ENCODE results near the gene SCAPER.
"Not testable (repeated sequence)": the region's sequence is repeated elsewhere in the genome, so short reads cannot be mapped to it uniquely, and the experiment has no call there.

SCAPER gene

DNA sequence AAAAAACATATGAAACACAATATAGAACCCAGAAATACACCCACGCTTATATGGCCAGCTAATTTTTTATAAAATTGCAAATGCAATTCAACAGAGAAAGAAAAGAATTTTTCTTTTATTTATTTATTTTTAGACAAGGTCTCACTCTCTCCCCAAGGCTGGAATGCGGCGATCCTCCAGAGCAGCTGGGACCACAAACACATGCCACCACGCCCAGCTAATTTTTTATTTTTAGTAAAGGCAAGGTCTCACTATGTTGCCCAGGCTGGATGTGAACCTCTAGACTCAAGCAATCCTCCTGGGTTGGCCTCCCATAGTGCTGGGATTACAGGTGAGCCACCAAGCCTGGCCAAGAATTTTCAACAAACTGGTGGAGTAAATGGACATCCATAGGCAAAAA, 117.9 kb downstream of the SCAPER start:
- no peak for DNase-seq (ENCODE audit: low read depth in 2 of 2)

DNA sequence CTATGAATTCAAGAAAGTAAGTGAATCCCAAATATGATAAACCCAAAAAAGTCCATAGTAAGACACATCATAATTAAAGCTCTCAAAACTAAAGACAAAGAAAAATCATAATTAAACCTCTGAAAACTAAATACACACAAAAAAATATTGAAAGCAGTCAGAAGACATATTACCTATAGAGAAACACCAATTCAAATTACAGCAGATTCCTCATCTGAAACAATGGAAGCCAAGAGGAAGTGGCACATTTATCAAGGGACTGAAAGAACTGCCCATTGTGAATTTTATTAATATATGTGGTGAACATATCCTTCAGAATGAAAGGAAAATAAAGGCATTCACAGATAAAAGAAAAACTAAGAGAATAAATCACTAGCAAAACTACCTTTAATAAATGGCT, 128.2 kb downstream of the SCAPER start:
- no peak for DNase-seq (ENCODE audit: low read depth in 2 of 2)

DNA sequence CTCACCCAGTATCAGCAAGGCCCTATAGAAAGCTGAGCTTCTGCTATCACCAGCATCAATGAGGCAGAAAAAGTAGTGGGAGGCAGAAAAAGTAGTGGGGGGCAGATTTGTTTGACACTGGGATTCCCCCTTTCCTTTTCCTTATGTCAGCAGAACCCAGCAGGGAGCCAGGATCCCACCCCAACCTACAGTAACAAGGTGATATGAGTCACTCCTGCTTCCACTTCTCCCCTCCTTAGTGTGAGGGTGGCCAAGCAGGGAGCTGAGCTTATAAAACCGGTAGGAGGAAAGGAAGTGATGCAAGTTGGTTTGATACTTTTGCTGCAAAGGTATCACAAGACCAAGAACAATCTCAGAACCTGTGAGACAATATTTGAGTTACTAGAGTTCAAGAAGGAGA, 128.7 kb downstream of the SCAPER start:
- DNase-seq (ENCODE audit: low read depth in 2 of 2) = no peak

DNA sequence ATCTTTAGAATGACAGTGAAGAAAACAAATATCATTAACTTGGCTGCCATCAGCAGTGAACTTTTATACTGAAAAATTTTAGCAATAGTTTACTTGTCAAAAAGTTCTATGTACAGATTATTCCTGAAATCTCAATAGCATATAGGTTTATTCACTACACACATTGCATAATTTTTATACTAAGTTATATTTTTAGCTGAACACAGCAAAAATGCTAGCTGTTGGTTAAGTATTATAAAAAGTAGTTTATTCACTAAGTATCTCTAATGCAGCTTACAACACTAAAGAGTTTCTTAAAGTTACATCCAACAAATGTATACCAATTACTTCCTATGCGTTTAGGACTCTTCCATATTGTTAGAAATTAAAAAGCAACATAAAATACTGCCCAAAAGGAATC, 131.9 kb downstream of the SCAPER start:
- no peak for DNase-seq (ENCODE audit: low read depth in 2 of 2)

DNA sequence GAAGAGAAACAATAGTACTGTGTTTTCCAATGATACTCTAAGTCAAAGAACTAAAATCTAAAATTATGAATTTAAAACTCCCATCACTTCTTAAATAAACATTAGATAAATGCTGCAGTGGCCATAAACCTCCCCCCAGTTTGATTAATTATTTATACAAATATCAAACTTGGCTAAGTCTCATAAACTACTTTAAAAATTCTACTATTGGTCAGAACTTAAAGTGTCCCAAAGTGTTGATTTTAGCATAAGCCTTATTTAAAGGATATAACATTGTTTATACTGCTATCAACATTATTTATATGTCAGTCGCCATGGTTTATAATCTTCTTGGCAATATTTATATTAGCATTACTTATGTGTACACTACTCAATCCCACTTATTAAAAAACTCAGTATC, 132.4 kb downstream of the SCAPER start:
- DNase-seq (ENCODE audit: low read depth in 2 of 2) = no peak

DNA sequence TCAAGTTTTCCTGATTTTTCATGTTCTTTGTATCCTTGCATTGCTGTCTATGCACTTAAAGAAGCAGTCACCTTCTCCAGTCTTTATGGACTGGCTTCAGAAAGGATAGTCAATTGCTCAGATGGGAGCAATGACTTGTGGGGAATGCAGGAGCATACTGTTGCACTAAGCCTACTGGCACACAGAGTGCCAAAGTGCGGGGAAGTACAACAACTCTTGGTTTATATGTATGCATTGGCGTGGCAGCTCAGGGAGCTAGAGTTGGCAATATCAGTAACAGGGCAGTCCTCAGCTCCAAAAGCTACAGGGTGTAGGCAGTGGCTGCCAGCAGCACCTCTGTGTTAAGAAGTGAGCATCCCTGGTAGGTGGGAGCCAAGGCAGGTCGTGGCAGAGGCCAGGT, 141.1 kb downstream of the SCAPER start:
- DNase-seq (ENCODE audit: low read depth in 2 of 2) = no peak

DNA sequence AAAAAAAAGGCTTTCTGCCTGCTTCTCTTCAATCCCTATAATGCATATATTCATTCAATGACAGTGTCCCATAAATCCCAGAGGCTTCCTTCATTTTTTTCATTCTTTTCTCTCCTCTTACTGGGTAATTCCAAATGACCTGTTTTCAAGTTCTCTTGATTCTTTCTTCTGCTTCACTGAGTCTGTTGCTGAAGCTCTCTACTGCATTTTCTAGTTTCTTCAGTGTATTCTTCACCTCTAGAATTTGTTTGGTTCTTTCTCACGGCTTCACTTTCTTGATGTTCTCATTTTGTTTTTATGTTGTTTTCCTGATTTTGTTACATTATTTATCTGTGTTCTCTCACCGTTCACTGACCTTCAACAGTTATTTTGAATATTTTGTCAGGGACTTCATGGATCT, 141.6 kb downstream of the SCAPER start:
- no peak for DNase-seq (ENCODE audit: low read depth in 2 of 2)

DNA sequence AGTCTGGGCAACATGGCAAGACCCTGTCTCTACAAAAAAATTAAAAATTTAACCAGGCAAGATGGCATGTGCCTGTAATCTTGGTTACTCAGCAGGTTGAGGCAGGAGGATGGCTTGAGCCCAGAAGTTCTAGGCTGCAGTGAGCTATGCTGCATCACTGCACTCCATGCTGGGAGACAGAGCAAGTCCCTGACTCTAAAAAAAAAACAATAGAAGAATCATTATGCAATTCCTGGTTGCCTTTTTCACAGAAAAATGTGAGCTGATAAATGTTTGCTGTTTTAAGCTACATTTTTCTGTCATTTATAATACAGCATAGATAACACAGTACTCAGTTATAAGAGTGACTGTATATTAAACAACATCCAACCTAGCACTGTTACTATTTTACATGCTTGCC, 148.8 kb downstream of the SCAPER start:
- no peak for DNase-seq (ENCODE audit: low read depth in 2 of 2)

DNA sequence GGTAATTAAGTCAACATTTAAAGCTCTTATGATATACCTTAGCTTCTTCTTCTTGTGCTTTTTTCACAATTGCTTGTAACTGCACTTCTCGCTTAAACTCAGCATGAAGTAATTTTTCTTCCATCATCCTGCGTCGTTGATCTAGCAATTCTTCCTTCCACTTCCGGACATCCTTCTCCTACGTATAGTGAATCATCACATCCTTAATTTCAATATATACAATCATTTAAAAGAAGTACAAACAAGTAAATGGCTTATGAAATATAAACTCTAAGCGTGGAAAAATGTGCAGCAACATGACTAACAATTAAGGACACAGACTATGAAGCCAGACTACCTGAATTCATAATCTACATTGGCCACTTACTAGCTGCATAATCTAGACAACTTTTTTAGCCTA, 151.4 kb downstream of the SCAPER start:
- DNase-seq (ENCODE audit: low read depth in 2 of 2) = no peak

DNA sequence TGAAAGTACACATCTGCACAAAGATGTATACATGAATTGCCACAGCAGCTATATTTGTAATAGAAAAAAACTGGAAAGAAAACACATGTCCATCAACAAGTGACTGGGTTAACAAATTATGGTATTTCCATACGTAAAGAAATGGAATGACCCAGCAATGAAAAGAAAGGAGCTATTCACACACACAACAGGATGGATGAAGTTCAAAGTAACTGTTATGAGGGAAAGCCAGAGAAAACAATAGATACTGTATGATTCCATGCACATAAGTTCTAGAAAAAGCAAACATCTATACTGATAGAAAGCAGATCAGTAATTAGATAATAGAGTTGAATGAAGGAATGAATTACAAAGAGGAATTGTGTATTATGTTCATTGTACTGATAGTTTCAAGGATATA, 152.0 kb downstream of the SCAPER start:
- DNase-seq (ENCODE audit: low read depth in 2 of 2) = no peak

DNA sequence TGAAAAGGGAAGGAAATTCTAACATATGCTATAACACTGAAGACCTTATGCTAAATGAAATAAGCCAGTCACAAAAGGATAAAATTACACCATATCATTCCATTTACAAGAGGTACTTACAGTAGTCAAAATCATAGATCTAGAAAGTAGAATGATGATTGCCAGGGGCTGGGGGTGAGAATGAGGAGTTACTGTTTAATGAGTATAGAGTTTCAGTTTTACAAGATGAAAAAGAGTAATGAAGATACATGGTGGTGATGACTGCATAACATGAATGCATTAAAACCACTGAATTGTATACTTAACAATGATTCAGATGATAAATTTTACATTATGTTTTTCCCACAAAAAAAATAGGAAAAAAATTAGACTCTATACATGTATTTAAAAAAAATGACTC, 152.6 kb downstream of the SCAPER start:
- no peak for DNase-seq (ENCODE audit: low read depth in 2 of 2)

DNA sequence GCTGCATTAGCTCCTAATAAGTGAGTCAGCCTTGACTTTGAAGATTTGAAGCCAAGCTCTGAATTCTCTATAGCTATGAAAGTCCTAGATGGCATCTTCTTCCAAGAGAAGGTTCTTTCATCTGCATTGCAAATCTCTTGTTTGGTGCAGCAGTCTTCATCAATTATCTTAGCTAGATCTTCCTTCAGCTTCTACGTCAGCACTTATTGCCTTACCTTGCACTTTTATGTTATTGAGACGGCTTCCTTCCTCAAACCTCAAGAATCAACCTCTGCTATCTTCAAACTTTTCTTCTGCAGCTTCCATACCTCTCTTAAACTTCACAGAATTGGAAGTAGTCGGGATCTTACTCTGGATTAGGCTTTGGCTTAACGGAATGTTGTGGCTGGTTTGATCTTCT, 167.6 kb downstream of the SCAPER start:
- DNase-seq (ENCODE audit: low read depth in 2 of 2) = no peak

DNA sequence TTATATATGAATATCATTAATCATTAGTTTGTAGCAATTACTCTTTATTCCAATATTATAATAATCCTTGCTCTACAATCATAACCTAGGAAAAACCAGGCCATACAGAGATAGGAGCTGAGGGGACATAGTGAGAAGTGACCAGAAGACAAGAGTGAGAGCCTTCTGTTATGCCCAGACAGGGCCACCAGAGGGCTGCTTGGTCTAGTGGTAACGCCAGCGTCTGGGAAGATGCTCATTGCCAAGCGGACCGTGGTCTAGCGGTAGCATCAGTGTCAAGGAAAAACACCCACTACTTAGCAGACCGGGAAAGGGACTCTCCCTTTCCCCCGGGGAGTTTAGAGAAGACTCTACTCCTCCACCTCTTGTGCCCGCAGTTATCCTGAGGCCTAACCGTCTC, 172.8 kb downstream of the SCAPER start:
- DNase-seq (ENCODE audit: low read depth in 2 of 2) = not testable (repeated sequence)

DNA sequence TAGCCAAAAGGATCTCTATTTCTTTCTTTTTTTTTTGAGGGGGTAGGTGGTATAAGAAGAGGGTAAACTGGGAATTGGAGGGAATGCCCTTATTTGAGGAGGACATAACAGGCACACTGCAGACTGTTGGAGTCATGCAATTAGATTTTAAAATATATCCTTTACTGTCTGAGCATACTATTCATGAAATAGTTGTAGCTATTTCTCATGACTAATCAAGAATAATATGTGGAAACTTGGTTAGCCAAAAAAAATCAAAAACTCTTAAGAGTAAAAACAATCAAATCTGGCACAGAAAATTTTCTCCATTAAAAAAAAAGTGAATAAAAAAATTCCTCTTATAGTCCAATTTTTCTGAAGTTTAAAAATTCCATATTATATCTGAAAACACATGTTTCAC, 174.9 kb downstream of the SCAPER start:
- no peak for DNase-seq (ENCODE audit: low read depth in 2 of 2)

DNA sequence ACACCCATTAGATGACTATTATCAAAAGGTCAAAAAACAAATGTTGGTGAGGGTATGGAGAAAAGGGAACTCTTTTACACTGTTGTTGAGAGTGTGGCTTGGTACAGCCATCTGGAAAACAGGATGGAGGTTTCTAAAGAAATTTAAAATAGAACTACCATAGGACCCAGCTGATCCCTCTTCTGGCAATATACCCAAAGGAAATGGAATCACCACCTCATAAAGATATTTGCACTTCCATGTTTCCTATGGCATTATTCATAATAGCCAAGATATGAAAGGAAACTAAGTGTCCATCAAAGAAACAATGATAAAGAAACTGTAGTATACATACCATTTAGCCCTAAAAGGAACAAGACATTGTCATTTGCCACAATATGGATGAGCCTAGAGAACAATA, 186.3 kb downstream of the SCAPER start:
- DNase-seq (ENCODE audit: low read depth in 2 of 2) = no peak

DNA sequence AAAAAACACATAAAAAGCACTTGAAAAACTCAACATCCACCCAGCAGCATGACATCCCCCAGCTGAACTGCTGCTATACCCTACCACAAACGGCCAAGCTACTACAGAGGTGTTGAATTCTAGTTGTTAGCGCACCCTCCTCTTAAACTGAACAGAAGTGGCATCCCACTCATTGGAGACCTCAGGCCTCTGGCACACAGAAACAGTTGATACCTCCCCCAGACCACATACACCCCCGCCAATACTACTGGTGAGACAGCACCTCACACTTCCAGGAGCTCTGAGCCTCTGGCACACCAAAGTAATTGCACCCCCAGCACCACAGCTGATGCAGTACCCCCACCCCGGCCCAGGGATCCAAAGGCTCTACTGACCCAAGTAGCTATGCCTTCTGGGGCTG, 190.2 kb downstream of the SCAPER start:
- DNase-seq (ENCODE audit: low read depth in 2 of 2) = no peak

DNA sequence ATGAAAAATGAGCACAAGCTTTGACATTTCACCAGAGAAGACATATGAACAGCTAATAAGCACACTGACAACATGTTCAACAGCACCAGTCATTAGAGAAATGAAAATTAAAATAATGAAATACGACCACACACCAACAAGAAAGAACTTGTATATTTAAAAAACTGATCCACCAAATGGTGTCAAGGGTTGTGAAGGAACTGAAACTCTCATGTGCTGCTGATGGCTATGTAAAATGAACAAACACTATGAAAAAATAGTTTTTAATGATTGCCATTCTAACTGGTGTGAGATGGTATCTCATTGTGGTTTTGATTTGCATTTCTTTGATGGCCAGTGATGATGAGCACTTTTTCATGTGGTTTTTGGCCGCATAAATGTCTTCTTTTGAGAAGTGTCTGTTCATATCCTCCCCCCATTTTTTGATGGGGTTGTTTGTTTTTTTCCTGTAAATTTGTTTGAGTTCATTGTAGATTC, 193.8 kb downstream of the SCAPER start:
- DNase-seq (ENCODE audit: low read depth in 2 of 2) = no peak

DNA sequence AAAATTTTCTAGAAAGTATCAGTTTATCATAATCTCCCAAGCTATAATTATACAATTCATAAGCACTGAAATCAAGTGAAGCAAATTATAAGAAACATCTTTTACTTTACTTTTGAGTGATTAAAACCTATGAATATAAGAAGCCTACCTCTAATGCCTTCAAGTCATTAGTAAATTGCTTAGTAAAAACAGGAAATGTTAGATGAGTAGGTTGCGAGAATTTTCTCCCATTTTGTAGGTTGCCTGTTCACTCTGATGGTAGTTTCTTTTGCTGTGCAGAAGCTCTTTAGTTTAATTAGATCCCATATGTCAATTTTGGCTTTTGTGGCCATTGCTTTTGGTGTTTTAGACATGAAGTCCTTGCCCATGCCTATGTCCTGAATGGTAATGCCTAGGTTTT, 201.1 kb downstream of the SCAPER start:
- DNase-seq (ENCODE audit: low read depth in 2 of 2) = not testable (repeated sequence)

DNA sequence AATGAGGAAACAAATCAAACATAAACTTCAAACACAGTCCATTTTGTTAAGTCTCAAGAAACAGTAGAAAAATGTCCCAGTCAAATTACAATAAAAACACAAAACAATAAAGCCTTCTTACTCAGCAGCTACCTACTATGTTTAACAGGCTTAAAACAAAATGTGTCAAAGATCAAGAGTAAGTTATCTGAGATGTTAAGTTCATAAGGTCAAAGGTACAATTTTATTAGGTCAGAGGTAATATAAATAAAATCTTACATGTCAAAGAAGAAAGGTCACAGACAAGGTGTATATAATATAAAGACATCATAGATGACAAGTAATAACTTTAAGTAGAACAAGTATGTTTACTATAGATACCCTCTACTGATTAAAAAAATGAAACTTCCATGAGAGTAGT, 208.3 kb downstream of the SCAPER start:
- DNase-seq (ENCODE audit: low read depth in 2 of 2) = no peak

DNA sequence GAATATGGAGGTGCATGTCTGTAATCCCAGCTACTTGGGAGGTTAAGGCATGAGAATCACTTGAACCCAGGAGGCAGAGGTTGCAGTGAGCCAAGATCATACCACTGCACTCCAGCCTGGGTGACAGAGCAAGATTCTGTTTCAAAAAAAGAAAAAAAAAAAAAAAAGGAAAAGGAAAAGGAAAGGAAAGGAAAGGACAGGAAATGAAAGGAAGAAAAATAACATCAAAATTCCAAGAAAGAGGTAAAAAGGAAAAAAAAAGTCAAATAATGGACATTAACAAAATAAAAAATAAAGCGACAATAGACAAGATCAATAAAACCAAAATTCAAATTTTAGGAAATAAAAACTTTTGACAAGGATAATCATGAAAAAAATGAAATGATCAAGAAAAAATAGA, 212.6 kb downstream of the SCAPER start:
- not testable (repeated sequence) for DNase-seq (ENCODE audit: low read depth in 2 of 2)

DNA sequence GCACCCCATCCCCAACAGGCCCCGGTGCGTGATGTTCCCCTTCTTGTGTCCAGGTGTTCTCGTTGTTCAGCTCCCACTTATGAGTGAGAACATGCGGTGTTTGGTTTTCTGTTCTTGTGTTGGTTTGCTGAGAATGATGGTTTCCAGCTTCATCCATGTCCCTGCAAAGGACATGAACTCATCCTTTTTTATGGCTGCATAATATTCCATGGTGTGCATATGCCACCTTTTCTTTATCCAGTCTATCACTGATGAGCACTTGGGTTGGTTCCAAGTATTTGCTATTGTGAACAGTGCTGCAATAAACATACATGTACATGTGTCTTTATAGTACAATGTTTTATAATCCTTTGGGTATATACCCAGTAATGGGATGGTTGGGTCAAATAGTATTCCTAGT, 217.5 kb downstream of the SCAPER start:
- DNase-seq (ENCODE audit: low read depth in 2 of 2) = not testable (repeated sequence)

DNA sequence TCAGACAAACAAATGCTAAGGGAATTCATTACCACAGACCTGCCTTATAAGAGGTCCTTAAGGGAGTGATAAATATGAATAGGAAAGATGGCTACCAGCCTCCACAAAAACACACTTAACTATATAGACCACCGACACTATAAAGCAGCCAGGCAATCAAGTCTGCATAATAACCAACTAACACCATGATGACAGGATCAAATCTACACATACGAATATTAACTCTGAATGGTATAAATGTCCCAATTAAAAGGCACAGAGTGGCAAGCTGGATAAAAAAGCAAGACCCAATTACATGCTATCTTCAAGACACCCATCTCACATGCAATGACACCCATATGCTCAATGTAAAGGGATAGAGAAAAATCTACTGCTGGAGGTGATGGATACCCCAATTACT, 221.1 kb downstream of the SCAPER start:
- no peak for DNase-seq (ENCODE audit: low read depth in 2 of 2)

DNA sequence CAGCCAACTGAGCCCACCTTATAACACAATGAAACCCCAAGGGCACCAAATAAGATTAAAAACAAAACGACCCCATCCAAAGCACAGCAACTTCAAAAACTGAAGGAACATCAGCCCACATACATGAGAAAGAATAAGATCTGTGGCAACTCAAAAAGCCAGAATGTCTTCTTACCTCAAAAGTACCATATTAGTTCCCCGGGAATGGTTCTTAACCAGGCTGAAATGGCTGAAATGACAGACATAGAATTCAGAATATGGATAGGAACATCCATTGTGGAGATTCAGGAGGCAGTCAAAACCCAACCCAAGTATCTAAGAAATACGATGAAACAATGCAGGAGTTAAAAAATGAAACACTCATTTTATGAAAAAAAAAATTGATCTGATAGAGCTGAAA, 222.3 kb downstream of the SCAPER start:
- DNase-seq (ENCODE audit: low read depth in 2 of 2) = no peak

DNA sequence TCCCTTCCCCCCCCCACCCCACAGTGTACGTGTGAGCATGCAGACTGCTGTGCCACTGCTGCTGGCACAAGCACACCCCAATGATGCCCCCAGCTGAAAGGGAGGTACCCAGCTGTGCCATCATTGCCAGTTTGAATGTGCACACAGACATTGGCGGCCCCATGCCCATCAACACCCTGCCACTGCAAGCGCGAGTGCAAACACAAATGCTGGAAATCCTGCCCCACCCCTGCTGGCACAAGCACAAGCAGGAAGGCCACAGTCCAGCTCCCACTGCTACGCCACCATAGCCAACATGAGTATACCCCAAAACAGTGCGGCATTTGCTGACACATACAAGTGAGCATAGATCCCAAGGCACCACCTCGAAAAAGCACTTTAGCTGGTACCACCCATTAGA, 222.9 kb downstream of the SCAPER start:
- no peak for DNase-seq (ENCODE audit: low read depth in 2 of 2)

DNA sequence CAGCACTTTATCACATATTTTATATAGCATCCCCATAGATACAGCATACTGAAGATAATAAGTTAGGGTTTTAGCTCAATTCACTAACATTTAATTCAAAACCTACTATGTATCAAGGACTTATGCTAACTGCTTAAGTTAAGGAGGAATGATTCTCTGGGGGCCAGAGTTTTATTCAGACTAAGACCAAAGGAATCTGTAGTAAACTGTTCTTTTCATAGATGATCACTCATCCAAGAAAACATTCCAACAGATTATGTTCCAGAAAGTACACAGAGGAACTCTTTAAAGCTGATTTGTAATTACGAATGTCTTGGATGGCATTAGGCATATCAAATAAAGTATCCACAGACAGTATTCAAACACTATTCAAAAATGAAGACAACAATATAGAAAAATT, 226.4 kb downstream of the SCAPER start:
- DNase-seq (ENCODE audit: low read depth in 2 of 2) = no peak

Data from stimulated activated CD8-positive, alpha-beta memory T cell treated with anti-CD3 and anti-CD28 coated beads, Interleukin-2, amount 100 ng/mL, for 1 hour (primary cell).